Measurements from ENCODE around the gene ZNF117.
"Not testable (repeated sequence)": the region's sequence is repeated elsewhere in the genome, so short reads cannot be mapped to it uniquely, and the experiment has no call there.

ZNF117 gene

GRCh38 chr7:64990936-64991335 lies at the start of gene ZNF117:
TSS of gene ZNF117 (minus strand) at chr7:64991036.
- no peak for DNase-seq (ENCODE audit: low read depth)
- no peak within 1 kb of the TSS for H3K4me3 ChIP-seq (replicated peaks; ENCODE audit: low read depth, low read length)
- TF ChIP-seq CTCF (IDR thresholded peaks at IDR 0.05; ENCODE audit: low read length, missing control alignments), result no peak

- DNase-seq (ENCODE audit: low read depth), result peak; percentile 17
- H3K4me3 ChIP-seq (replicated peaks; ENCODE audit: low read depth, low read length), result peak overlapping the region; percentile 69
These were observed 47.9 kb upstream of the ZNF117 start for GRCh38 chr7:65038767-65039166.

GRCh38 chr7:65037740-65038688 lies 47.2 kb upstream of the ZNF117 start:
- no peak for TF ChIP-seq CTCF (IDR thresholded peaks at IDR 0.05; ENCODE audit: low read length, missing control alignments)

GRCh38 chr7:65036526-65036925 lies 45.7 kb upstream of the ZNF117 start:
- peak; percentile 19 for DNase-seq (ENCODE audit: low read depth)
- H3K4me3 ChIP-seq (replicated peaks; ENCODE audit: low read depth, low read length), result not testable (repeated sequence)

More at GRCh38 chr7:65037740-65038688, 47.2 kb upstream of the ZNF117 start:
- peak overlapping the region; percentile 69 for H3K4me3 ChIP-seq (replicated peaks; ENCODE audit: low read depth, low read length)
- peak; percentile 92 for DNase-seq (ENCODE audit: low read depth)

- not testable (repeated sequence) for H3K4me3 ChIP-seq (replicated peaks; ENCODE audit: low read depth, low read length); DNase-seq (ENCODE audit: low read depth)
These were observed 44.6 kb upstream of the ZNF117 start for GRCh38 chr7:65035469-65035868.

- not testable (repeated sequence) for H3K4me3 ChIP-seq (replicated peaks; ENCODE audit: low read depth, low read length)
- DNase-seq (ENCODE audit: low read depth), result peak; percentile 54
These were observed 43.4 kb upstream of the ZNF117 start for GRCh38 chr7:65034120-65034782.

DNA sequence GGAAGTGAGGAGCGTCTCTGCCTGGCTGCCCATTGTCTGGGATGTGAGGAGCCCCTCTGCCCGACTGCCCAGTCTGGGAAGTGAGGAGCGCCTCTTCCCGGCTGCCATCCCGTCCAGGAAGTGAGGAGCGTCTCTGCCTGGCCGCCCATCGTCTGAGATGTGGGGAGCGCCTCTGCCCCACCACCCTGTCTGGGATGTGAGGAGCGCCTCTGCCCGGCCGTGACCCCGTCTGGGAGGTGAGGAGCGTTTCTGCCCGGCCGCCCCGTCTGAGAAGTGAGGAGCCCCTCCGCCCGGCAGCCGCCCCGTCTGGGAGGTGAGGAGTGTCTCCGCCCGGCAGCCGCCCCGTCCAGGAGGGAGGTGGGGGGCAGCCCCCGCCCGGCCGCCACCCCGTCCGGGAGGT lies 42.6 kb upstream of the ZNF117 start:
- H3K4me3 ChIP-seq (replicated peaks; ENCODE audit: low read depth, low read length); DNase-seq (ENCODE audit: low read depth): not testable (repeated sequence)

DNA sequence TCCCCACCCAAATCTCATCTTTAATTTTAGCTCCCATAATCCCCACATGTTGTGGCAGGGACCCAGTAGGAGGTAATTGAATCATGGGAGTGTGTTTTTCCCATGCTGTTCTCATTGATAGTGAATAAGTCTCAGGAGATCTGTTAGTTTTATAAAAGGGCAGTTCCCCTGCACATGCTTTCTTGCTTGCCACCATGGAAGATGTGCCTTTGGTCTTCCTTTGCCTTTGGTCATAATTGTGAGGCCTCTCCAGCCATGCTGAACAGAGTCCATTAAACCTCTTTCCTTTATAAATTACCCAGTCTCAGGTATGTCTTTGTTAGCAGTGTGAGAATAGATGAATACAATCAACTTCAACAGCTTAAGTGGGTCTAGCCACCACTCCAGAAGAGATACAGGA lies 34.2 kb upstream of the ZNF117 start:
- DNase-seq (ENCODE audit: low read depth), result not testable (repeated sequence)

GRCh38 chr7:65020978-65021377 lies 30.1 kb upstream of the ZNF117 start:
- DNase-seq (ENCODE audit: low read depth); H3K4me3 ChIP-seq (replicated peaks; ENCODE audit: low read depth, low read length): not testable (repeated sequence)

More for the DNA sequence above, 34.2 kb upstream of the ZNF117 start:
- H3K4me3 ChIP-seq (replicated peaks; ENCODE audit: low read depth, low read length), result not testable (repeated sequence)

GRCh38 chr7:65009881-65010280 lies 19.0 kb upstream of the ZNF117 start:
- not testable (repeated sequence) for H3K4me3 ChIP-seq (replicated peaks; ENCODE audit: low read depth, low read length); DNase-seq (ENCODE audit: low read depth)

- not testable (repeated sequence) for DNase-seq (ENCODE audit: low read depth); H3K4me3 ChIP-seq (replicated peaks; ENCODE audit: low read depth, low read length)
These were observed 18.6 kb upstream of the ZNF117 start for GRCh38 chr7:65009394-65009793.

DNA sequence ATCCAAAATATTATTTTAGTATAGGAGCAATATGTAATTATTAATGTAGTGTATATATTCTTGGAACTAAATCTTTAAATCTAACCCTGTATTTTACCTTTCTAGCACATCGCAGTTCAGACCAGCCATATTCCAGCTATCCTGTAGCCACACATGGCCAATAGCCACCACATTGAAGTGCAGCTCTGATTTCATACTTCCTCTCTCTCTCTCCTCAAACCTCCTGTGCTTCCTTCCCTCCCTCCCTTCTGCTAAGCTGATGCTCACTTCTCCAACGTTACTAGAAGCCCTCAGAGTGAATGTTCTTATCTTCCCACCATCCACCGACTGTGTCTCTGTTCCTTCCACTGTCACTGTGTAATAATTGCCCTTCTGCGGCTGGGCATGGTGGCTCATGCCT lies 16.2 kb upstream of the ZNF117 start:
- DNase-seq (ENCODE audit: low read depth), result not testable (repeated sequence)
- H3K4me3 ChIP-seq (replicated peaks; ENCODE audit: low read depth, low read length), result peak overlapping the region; percentile 88
